H1 (cell line): ENCODE results near the gene IP6K1. TPM values are rescaled to one million over a fixed set of nuclear protein-coding genes. Genes with fewer than 3 reads are reported as not detected.

Experiments
- CTCF ChIA-PET: fragments of 300-600 bp; sonication (Branson Sonifier 250); formaldehyde crosslinking; loops from one replicate; lab custom pipeline; 2021; ENCODE audit not compliant: partially characterized antibody; lab: Charles Lee
- POLR2A ChIA-PET: fragments of 300-600 bp; sonication (Branson Sonifier 250); formaldehyde crosslinking; loops from one replicate; lab custom pipeline; 2021; ENCODE audit warnings: inconsistent platforms; ENCODE audit not compliant: partially characterized antibody; lab: Charles Lee
- DNase-seq, 2 experiments: peaks; one replicate each; pipeline versions ENCODE4 v3.0.0 to v3.0.0-alpha.2; 2010 to 2022; ENCODE audit warnings: low spot score in 2 of 2, low read depth in 1 of 2, mixed read lengths in 1 of 2
- FAIRE-seq: peaks from 2 replicates; lab custom pipeline; 2011; peaks lifted over from hg19 to GRCh38; lab: Jason Lieb, UNC
- H2AFZ ChIP-seq: 2 replicates; pipeline ENCODE4 v1.8.1; 2012; ENCODE audit warnings: low read length, inconsistent platforms
- H2AK5ac ChIP-seq: 2 replicates; pipeline ENCODE4 v1.6.1; 2013; ENCODE audit warnings: low read depth, low read length
- H2BK120ac ChIP-seq: replicated peaks from 2 replicates; pipeline ENCODE3; 2013; ENCODE audit warnings: low read depth, low read length, inconsistent platforms
- H2BK12ac ChIP-seq: 2 replicates; pipeline ENCODE4 v1.6.1; 2013; ENCODE audit warnings: low read depth, low read length
- H2BK15ac ChIP-seq: 2 replicates; pipeline ENCODE4 v1.6.1; 2013; ENCODE audit warnings: low read length
- H2BK20ac ChIP-seq: 2 replicates; pipeline ENCODE4 v1.6.1; 2013; ENCODE audit warnings: low read length
- H2BK5ac ChIP-seq: 2 replicates; pipeline ENCODE4 v1.6.1; 2013; ENCODE audit warnings: low read depth, low read length
- H3K14ac ChIP-seq: 2 replicates; pipeline ENCODE4 v1.6.1; 2013; ENCODE audit warnings: inconsistent platforms; ENCODE audit not compliant: insufficient read length
- H3K18ac ChIP-seq: 2 replicates; pipeline ENCODE4 v1.6.1; 2013; ENCODE audit warnings: low read length; ENCODE audit errors: extremely low read depth
- H3K23ac ChIP-seq: 2 replicates; pipeline ENCODE4 v1.6.1; 2013; ENCODE audit warnings: inconsistent platforms; ENCODE audit not compliant: insufficient read length
- H3K23me2 ChIP-seq: 2 replicates; pipeline ENCODE4 v1.6.1; 2013; ENCODE audit warnings: low read depth, low read length
- H3K27ac ChIP-seq: 2 replicates; pipeline ENCODE4 v1.6.1; 2011; ENCODE audit warnings: low read depth, low read length, inconsistent platforms
- H3K27me3 ChIP-seq, 4 experiments: replicated peaks in 1 of 4; 1 replicate in 1 of 4; 2 replicates in 3 of 4; pipeline versions ENCODE4 v1.6.1 to v1.8.1; 2011 to 2013; ENCODE audit warnings: low read length in 3 of 4, mild to moderate bottlenecking in 3 of 4, inconsistent platforms in 2 of 4, mixed read lengths in 2 of 4, moderate library complexity in 1 of 4; ENCODE audit not compliant: control insufficient read depth in 3 of 4, insufficient read depth in 3 of 4; ENCODE audit errors: extremely low read depth in 1 of 4
- H3K36me3 ChIP-seq, 4 experiments: 2 replicates each; pipeline versions ENCODE4 v1.6.1 to v1.8.1; 2011 to 2013; ENCODE audit warnings: mild to moderate bottlenecking in 4 of 4, low read length in 3 of 4, moderate library complexity in 2 of 4, control low read depth in 1 of 4, inconsistent platforms in 1 of 4; ENCODE audit not compliant: insufficient read depth in 4 of 4, control insufficient read depth in 2 of 4
- H3K4ac ChIP-seq: replicated peaks from 2 replicates; pipeline ENCODE3; 2013; ENCODE audit warnings: low read length, low read depth, mixed read lengths, inconsistent platforms; ENCODE audit not compliant: insufficient read length
- H3K4me1 ChIP-seq, 4 experiments: replicated peaks in 1 of 4; 1 replicate in 1 of 4; 2 replicates in 3 of 4; pipeline versions ENCODE4 v1.6.1 to v1.8.1; 2011 to 2013; ENCODE audit warnings: low read length in 3 of 4, inconsistent platforms in 2 of 4, mixed read lengths in 1 of 4; ENCODE audit not compliant: insufficient read depth in 4 of 4, control insufficient read depth in 3 of 4
- H3K4me2 ChIP-seq, 2 experiments: 2 replicates each; pipeline versions ENCODE4 v1.6.1 to v1.8.1; 2011 to 2013; ENCODE audit warnings: low read depth in 2 of 2, low read length in 2 of 2, control low read depth in 1 of 2, inconsistent platforms in 1 of 2, mild to moderate bottlenecking in 1 of 2; ENCODE audit not compliant: insufficient read depth in 1 of 2
- H3K4me3 ChIP-seq, 4 experiments: fragments of 200-600, 300-600 bp in 1 of 4; sonication (generic), shearing (Covaris generic), sonication (Bioruptor Twin) in 1 of 4; 2 replicates each; pipeline versions ENCODE4 v1.5.1 to v1.8.1; 2011 to 2016; ENCODE audit warnings: low read length in 4 of 4, low read depth in 3 of 4, control low read depth in 2 of 4, inconsistent platforms in 2 of 4, mild to moderate bottlenecking in 2 of 4, mixed read lengths in 1 of 4, moderate library complexity in 1 of 4; ENCODE audit not compliant: insufficient read depth in 2 of 4; ENCODE audit errors: extremely low read depth in 1 of 4
- H3K56ac ChIP-seq: replicated peaks from 2 replicates; pipeline ENCODE3; 2013; ENCODE audit warnings: low read depth, mild to moderate bottlenecking, mixed read lengths, low read length, inconsistent platforms; ENCODE audit not compliant: insufficient read length
- H3K79me1 ChIP-seq: 2 replicates; pipeline ENCODE4 v1.6.1; 2013; ENCODE audit warnings: low read depth, low read length, control low read depth
- H3K79me2 ChIP-seq, 2 experiments: 2 replicates each; pipeline versions ENCODE4 v1.6.1 to v1.8.1; 2012 to 2013; ENCODE audit warnings: low read length in 2 of 2, mild to moderate bottlenecking in 2 of 2, inconsistent platforms in 1 of 2; ENCODE audit not compliant: insufficient read depth in 2 of 2, control insufficient read depth in 1 of 2
- H3K9ac ChIP-seq, 4 experiments: replicated peaks in 1 of 4; 1 replicate in 1 of 4; 2 replicates in 3 of 4; pipeline versions ENCODE4 v1.6.1 to v1.8.1; 2011 to 2013; ENCODE audit warnings: low read depth in 3 of 4, low read length in 3 of 4, control low read depth in 2 of 4, mild to moderate bottlenecking in 2 of 4, moderate library complexity in 2 of 4, inconsistent platforms in 1 of 4; ENCODE audit errors: extremely low read depth in 1 of 4
- H3K9me3 ChIP-seq, 2 experiments: 2 replicates each; pipeline versions ENCODE4 v1.6.1 to v1.8.1; 2012 to 2013; ENCODE audit warnings: mild to moderate bottlenecking in 2 of 2, moderate library complexity in 2 of 2, control low read depth in 1 of 2, inconsistent platforms in 1 of 2, low read depth in 1 of 2, low read length in 1 of 2, mixed read lengths in 1 of 2; ENCODE audit not compliant: insufficient read depth in 2 of 2
- H4K20me1 ChIP-seq, 2 experiments: replicated peaks in 1 of 2; 2 replicates each; pipeline versions ENCODE3 to v1.8.1; 2011 to 2013; ENCODE audit warnings: inconsistent platforms in 2 of 2, low read length in 2 of 2, mild to moderate bottlenecking in 1 of 2; ENCODE audit not compliant: insufficient read depth in 2 of 2, control insufficient read depth in 1 of 2
- H4K5ac ChIP-seq: 2 replicates; pipeline ENCODE4 v1.6.1; 2013; ENCODE audit warnings: low read length, low read depth, mixed read lengths, inconsistent platforms; ENCODE audit not compliant: insufficient read length
- H4K8ac ChIP-seq: 2 replicates; pipeline ENCODE4 v1.8.0; 2013; ENCODE audit warnings: mild to moderate bottlenecking, moderate library complexity, low read length, inconsistent platforms; ENCODE audit not compliant: insufficient read depth; ENCODE audit errors: extremely low read depth
- H4K91ac ChIP-seq: replicated peaks from 2 replicates; pipeline ENCODE3; 2013; ENCODE audit warnings: low read length, mixed read lengths, inconsistent platforms; ENCODE audit not compliant: insufficient read length
- CHD1 ChIP-seq: IDR thresholded peaks from 2 replicates; pipeline ENCODE4 v1.6.1; 2012; ENCODE audit warnings: low read depth, low read length, improper control_type of control experiment
- CREB1 ChIP-seq: IDR thresholded peaks from 2 replicates; pipeline ENCODE4 v1.6.1; 2012; ENCODE audit warnings: inconsistent platforms
- EP300 ChIP-seq, 2 experiments: IDR thresholded peaks; 1 replicate in 1 of 2; 2 replicates in 1 of 2; pipeline ENCODE4 v1.6.1; 2011 to 2012; ENCODE audit warnings: low read depth in 2 of 2, low read length in 2 of 2, mild to moderate bottlenecking in 2 of 2, borderline replicate concordance in 1 of 2, inconsistent platforms in 1 of 2, moderate library complexity in 1 of 2
- HDAC2 ChIP-seq, 2 experiments: fragments of 300-600 bp in 1 of 2; sonication (generic) in 1 of 2; IDR thresholded peaks; 2 replicates each; pipeline ENCODE4 v1.6.1; 2011 to 2012; ENCODE audit warnings: low read depth in 2 of 2, low read length in 2 of 2, mild to moderate bottlenecking in 2 of 2, moderate library complexity in 2 of 2, borderline replicate concordance in 1 of 2, inconsistent platforms in 1 of 2
- KDM1A ChIP-seq: fragments of 200-600, 300-600 bp; sonication (generic); IDR thresholded peaks from 2 replicates; pipeline ENCODE4 v1.7.1; 2016; ENCODE audit warnings: mild to moderate bottlenecking, low read length, borderline replicate concordance
- NRF1 ChIP-seq: IDR thresholded peaks from 2 replicates; pipeline ENCODE4 v1.6.1; 2011; ENCODE audit warnings: mild to moderate bottlenecking, low read depth, low read length, improper control_type of control experiment
- POLR2A ChIP-seq, 2 experiments: IDR thresholded peaks; 1 replicate in 1 of 2; 2 replicates in 1 of 2; pipeline ENCODE4 v1.6.1; 2011; ENCODE audit warnings: low read depth in 2 of 2, low read length in 2 of 2, mild to moderate bottlenecking in 2 of 2; ENCODE audit errors: control extremely low read depth in 1 of 2
- RBBP5 ChIP-seq: IDR thresholded peaks from 2 replicates; pipeline ENCODE4 v1.7.1; 2012; ENCODE audit warnings: low read depth, mild to moderate bottlenecking, inconsistent platforms, low read length, moderate library complexity, borderline replicate concordance
- SIRT6 ChIP-seq: IDR thresholded peaks from one replicate; pipeline ENCODE4 v1.7.1; 2012; ENCODE audit warnings: low read length, inconsistent platforms
- SUZ12 ChIP-seq: fragments of 200-600 bp; sonication (generic); IDR thresholded peaks from 2 replicates; pipeline ENCODE4 v1.6.1; 2012; ENCODE audit warnings: mild to moderate bottlenecking, inconsistent platforms, low read length, moderate library complexity, mixed read lengths
- WGBS, 2 experiments: shearing (Covaris generic) in 1 of 2; methylation state at CpG; one replicate each; pipeline versions ENCODE4 v1.1.6 to v1.1.7; 2013 to 2015; ENCODE audit warnings: low lambda C conversion rate in 2 of 2, mixed read lengths in 2 of 2, inconsistent platforms in 1 of 2, low coverage in 1 of 2, missing lambda C conversion rate in 1 of 2; ENCODE audit not compliant: insufficient replicate concordance in 2 of 2, insufficient coverage in 1 of 2, insufficient read length in 1 of 2; ENCODE audit errors: extremely low coverage in 1 of 2, missing lambda C conversion rate in 1 of 2; 5-methylcytosine and 5-hydroxymethylcytosine counted together
- polyA plus RNA-seq, 7 experiments: library from polyadenylated mRNA; depleted of rRNA in 3 of 7; stranded (reverse) in 5 of 7; unstranded in 2 of 7; fragments of >200 nt in 5 of 7; fragments of 200-250 nt in 2 of 7; gene quantifications; 1 replicate in 5 of 7; 2 replicates in 1 of 7; 4 replicates in 1 of 7; pipeline versions ENCODE4 v1.2.1 to v1.2.3, GENCODE V29; 2011 to 2013; ENCODE audit warnings: missing spikeins in 2 of 7, mixed read lengths in 2 of 7
- total RNA-seq: library from RNA; stranded (reverse); fragmentation: NEBNext Ultra II Directional; extraction: Animal tissue kit (Norgen Biotek cat#: 25700); gene quantifications from 2 replicates; pipeline ENCODE4 v1.2.1, GENCODE V29; 2021

IP6K1 gene
- total and polyA plus RNA-seq, 2 of the 8 experiments (the other 6 are each of a cell fraction or from before 2014, with no cell fraction given): 31.5 to 35.2 TPM

DNA sequence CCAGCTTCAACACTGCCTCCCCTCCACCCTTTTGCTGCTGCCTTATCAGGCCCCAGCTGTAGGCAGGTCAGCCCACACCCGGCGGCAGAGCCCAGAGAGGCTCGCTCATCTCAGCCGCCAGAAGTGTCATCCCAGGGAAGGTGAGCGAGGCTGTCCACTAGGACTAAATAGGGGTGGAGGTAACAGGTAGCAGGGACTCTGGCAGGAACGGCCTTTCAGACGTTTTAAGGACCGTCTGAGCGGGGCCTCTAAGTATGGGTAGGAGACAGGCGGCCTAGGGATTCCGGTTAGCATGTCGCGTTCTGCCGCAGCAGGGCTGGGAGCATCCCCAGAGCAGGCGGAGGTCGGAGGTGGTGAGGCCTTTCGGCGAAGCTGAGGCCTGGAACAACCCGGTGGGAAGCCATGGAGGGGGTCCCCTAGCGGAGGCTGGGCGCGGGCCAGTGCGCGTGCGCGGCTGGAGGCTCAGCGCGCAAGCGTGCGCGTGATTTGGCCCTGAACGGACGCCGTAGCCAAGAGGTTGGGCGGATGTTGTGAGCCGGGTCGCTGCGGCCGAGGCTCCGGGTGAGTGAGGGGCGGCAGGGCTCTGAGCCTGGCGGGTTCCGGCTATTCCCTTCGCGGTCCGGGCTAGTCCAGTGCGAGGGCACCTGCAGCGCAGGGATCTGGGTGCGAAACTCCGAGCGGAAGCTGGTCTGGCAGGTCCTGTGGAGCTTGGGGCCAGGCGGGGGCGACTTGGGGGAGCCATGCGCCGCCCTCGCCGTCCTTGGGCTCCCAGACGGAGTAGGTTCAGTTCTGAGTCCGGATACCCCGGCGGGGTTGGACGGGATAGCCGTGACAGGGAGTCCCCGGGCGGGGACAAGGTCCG is 97.1 kb downstream of the IP6K1 start, which contains the start of the genes MST1 and RNF123:
TSS of gene MST1 (minus strand) at position 429 of the 862 bp plus-strand sequence. CDS start 783 bp downstream, outside the sequence.
TSS of gene RNF123 (plus strand) at position 512 of the 862 bp plus-strand sequence. CDS start 1,609 bp downstream, outside the sequence.
- H2BK20ac ChIP-seq: no peak within 1 kb of the TSS
- no peak within 1 kb of the TSS for H2BK120ac ChIP-seq
- H3K9ac ChIP-seq: peak within 1 kb of the TSS; percentile 51 to 66 (median 62)
- no peaks in the 10 kb centered on the region for H3K36me3 ChIP-seq
- FAIRE-seq (no peak), DNase-seq (peak; percentile 81 to 98)
- H3K4me3 ChIP-seq: peak within 1 kb of the TSS; percentile 81 to 98 (median 88)
- ChIA-PET POLR2A (interaction anchor here (0.8 to 2.6 kb wide), 3 partner anchors 9 to 29 kb away, joined by 3 to 12 read pairs (median 7); partner anchors contain the start of gene AMIGO3), CTCF (interaction anchor here (0.6 to 2.0 kb wide), 3 partner anchors 11 to 1267 kb away, joined by 3 to 11 read pairs (median 3); no protein-coding TSS in a partner anchor)
- H3K27me3 ChIP-seq: peaks cover 0 to 3% (median 3%) of the 10 kb centered on the region in 4 experiments; a peak in 2 of 7 replicates
- peak within 1 kb of the TSS; percentile 44 to 66 for H3K4me2 ChIP-seq
- H3K23ac ChIP-seq: no peak within 1 kb of the TSS
- no peak within 1 kb of the TSS; the same call in 1 of the 2 replicates for H3K18ac ChIP-seq
- no peak within 1 kb of the TSS for H2BK12ac ChIP-seq
- H3K23me2 ChIP-seq: peaks cover 14% of the 10 kb centered on the region
- H3K14ac ChIP-seq: no peak within 1 kb of the TSS
- peaks cover 0 to 4% of the 10 kb centered on the region in 2 experiments; a peak in 1 of 4 replicates for H3K79me2 ChIP-seq
- no peak within 1 kb of the TSS for H3K4ac ChIP-seq
- peak within 1 kb of the TSS; percentile 59; the same call in 1 of the 2 replicates for H2AFZ ChIP-seq
- H3K79me1 ChIP-seq: no peaks in the 10 kb centered on the region
- H3K27ac ChIP-seq: no peak within 1 kb of the TSS
- H4K91ac ChIP-seq: no peak within 1 kb of the TSS
- H2BK5ac ChIP-seq: peak within 1 kb of the TSS; percentile 44; the same call in 1 of the 2 replicates
- H4K5ac ChIP-seq: peak within 1 kb of the TSS; percentile 75
- no peaks in the 10 kb centered on the region for H4K20me1 ChIP-seq
- no peaks in the 10 kb centered on the region for H3K9me3 ChIP-seq
- peak within 1 kb of the TSS; percentile 9; the same call in 1 of the 2 replicates for H4K8ac ChIP-seq
- peaks cover 0 to 8% (median 2%) of the 10 kb centered on the region in 4 experiments; a peak in 6 of 7 replicates for H3K4me1 ChIP-seq
- 8% methylated on average over 50 of the region's 66 CpGs; no CpG with 5 or more reads in 1 of the 2 experiments for WGBS, 2 experiments
- no peak within 1 kb of the TSS for H2AK5ac ChIP-seq
- H3K56ac ChIP-seq: no peak within 1 kb of the TSS
- peak within 1 kb of the TSS; percentile 16; the same call in 1 of the 2 replicates for H2BK15ac ChIP-seq
- TF ChIP-seq CHD1 (no peak), SIRT6 (no peak), SUZ12 (no peak), NRF1 (peak; percentile 84), KDM1A (no peak), CREB1 (peak; percentile 80), HDAC2 (IDR thresholded peaks at IDR 0.05; ENCODE audit: borderline replicate concordance in 1 of 2, low read depth in 2 of 2, low read length in 2 of 2) (0 out of 4 replicates have a peak, but pooled peaks of 1 of the 2 experiments have one; percentile 51), EP300 (IDR thresholded peaks at IDR 0.05; ENCODE audit: borderline replicate concordance in 1 of 2, low read depth in 2 of 2, low read length in 2 of 2) (0 out of 3 replicates have a peak, but pooled peaks of 1 of the 2 experiments have one; percentile 8), POLR2A (IDR thresholded peaks at IDR 0.05; ENCODE audit: control extremely low read depth in 1 of 2, low read depth in 2 of 2, low read length in 2 of 2) (peak in 1 of 2 experiments; percentile 74; a peak in 2 of 3 replicates), RBBP5 (peak; percentile 47; the same call in 1 of the 2 replicates)
